Heart left ventricle (tissue), 13 donors: ENCODE measurements around the gene ACTN2.

Experiments used
- CTCF ChIP-seq, 12 donors: fragments of 200-600 bp; sonication (generic) in 4 of 12; IDR thresholded peaks; one replicate each; pipeline versions ENCODE4 v1.5.0 to v1.8.0; 2018 to 2022; ENCODE audit warnings: antibody characterized with exemption in 12 of 12, mild to moderate bottlenecking in 5 of 12
- POLR2A ChIP-seq, 2 donors: fragments of 450-650 bp; IDR thresholded peaks; one replicate each; pipeline ENCODE4 v1.6.1; 2017; ENCODE audit warnings: antibody characterized with exemption in 2 of 2, mild to moderate bottlenecking in 2 of 2, moderate library complexity in 2 of 2
- donor health status: ischemic (EF 13 %, LVEDD 7.1; RV severe dilation, severe dysfunction).
- donor health status: DM: no; HTN: yes; CAD: no.
- donor health status: DM: no; HTN: no; CAD: no.
- donor health status: ischemic (EF 25% LVEDD 6.9; RV normal size, moderate dysfunction).
- donor health status: ischemic (EF 25% LVEDD 5.7; RV mildly dilated, moderate dysfunction).
- donor health status: ischemic (EF 35%, LVEDD 5.7; RV mildly dilated, moderate dysfunction).
- donor health status: nonischemic (EF 11% LVEDD 7.7; RV severe dilation, severe dysfunction).
- donor health status: DM: yes; HTN: yes; CAD: no.
- donor health status: PGD.
- donor health status: ischemic (EF 29% LVEDD 5.4; RV normal size, mild dysfunction).
- donor health status: nonischemic (EF 23%, LVEDD 6.1; RV moderate dilation, normal function).

- no peak for TF ChIP-seq POLR2A (IDR thresholded peaks at IDR 0.05)
- no peak for TF ChIP-seq CTCF (IDR thresholded peaks at IDR 0.05)
Observed at GRCh38 chr1:236657398-236657797, 28.9 kb upstream of the ACTN2 start.
